ENCODE data around the gene KRIT1. TPM values are rescaled to one million over a fixed set of nuclear protein-coding genes. Genes with fewer than 3 reads are reported as not detected.
A peak's percentile ranks its signal among the peaks of the same experiment; 100 is the strongest.
"Not testable (repeated sequence)": the region's sequence is repeated elsewhere in the genome, so short reads cannot be mapped to it uniquely, and the experiment has no call there.

KRIT1 gene
- total RNA-seq, 1 donor from 2014 or later: 56.1 TPM

DNA sequence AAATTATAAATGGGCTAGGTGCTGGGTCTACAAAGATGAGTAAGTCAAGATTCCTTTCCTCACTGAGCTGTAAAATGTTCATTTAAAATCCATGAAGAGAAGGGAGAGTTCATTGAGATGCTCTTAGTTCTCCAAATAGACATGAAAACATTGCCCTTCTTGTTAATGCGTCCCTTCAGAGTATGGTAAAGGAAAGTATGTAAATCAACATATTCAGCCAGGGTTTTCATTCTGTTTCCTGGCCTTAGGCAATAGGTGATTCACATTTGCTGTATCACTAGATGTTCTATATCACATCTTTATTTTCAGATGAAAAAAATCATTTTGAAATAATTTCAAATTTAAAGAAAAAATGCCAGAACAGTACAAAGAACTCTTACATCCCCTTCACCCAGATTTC, 5.5 kb upstream of the KRIT1 start:
- no peak for DNase-seq (ENCODE audit: extremely low read depth, low read depth, low spot score)

DNA sequence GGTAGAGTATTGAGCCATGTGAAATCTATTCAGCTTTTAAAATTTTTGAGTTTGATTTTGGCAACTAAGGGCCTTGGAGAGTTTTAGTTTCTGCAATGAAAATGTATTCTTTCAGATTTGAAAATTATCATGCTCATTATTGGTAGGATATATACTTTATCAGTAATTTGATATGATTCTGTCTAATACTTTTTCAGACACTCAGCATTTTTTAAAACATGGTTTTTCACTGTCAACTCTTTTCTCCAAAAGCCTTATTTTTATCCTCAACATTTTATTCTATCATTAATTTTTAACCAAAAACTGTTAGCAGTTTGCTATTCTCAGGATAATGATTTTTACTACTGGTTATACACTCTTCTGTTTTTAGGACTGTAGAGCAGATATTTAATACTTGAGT, 4.9 kb upstream of the KRIT1 start:
- no peak for DNase-seq (ENCODE audit: extremely low read depth, low read depth, low spot score)

DNA sequence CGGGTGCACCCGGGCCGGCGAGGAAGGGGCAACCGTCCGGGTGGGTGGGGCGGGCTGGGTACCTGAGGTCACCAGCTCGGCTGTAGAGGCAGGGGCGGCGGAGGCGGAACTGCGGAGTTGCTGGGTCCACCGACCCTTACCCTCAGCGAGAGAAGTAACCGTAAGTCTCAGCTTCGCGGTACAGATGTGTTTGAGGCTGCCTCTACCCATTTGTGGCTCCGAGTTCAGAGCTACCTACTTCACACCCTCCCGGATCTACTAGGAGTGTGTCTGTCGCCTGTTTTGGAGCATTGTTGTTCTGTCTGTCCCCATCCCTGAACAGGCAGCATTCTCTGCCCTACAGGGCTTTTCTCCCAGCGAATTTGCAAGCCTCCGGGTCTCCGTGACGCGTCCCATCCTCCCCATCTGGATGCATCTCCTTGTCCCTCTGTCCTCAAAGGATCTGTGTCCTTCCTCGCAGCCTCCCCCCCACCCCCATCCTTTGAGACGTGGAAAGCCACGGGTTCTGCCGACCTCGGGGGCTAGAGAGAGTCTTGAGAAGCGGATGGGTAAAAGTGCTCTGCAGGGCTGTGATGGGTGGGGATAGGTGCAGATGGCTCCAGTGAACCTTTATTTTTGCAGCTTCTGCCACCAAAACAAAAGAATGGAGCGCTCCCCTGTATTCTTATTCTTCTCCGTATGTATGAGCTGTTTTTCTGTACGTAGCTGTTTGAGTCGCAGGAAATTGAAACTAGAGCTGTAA, 817 bp upstream of the KRIT1 start:
- DNase-seq (ENCODE audit: extremely low read depth, low read depth, low spot score): no peak

DNA sequence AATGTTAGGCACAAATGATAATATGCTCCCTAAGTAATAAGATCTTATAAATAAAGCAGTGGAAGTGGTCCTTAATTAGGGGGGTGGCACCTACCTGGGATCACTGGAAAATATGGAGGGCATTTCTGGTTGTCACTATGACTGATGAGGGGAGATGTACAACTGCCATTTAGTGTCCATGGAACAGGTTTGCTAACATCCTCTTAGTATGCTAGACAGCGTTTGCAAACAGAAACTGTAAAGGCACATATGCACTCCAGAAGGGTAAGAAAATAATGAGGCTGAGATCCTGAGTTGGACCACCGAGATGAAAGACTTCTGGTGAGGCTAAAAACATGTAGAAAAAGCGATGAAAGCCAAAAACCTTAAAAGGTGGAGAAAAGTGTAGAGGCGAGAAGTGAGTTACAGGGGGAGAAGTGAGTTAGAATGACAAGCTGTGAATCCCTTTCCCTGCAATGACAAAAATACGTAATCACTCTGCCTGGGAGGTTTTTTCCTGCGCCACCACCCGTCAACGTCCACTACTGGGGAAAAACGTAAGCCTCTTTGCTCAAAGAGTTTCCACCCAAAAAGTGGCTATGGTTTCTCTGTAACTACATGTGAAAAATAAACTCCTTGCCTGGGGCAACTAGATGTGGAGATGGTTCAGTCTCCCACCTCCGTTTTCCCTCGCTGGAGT, 767 bp downstream of the KRIT1 start:
- no peak for DNase-seq (ENCODE audit: extremely low read depth, low read depth, low spot score)

DNA sequence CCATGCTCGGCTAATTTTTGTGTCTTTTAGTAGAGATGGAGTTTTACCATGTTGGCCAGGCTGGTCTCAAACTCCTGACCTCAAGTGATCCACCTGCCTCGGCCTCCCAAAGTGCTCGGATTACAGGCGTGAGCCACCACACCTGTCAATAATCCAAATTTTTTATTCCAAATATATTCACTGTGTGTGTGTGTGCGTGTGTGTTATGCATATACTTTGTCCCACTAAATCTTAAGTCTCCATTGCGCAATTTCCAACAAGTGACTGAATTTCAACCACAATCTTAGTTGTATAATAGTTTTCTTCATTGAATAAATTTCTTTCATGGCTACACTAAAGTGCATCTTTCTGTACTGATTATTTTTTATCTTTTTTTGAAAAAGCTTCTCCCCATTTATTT, 2.7 kb downstream of the KRIT1 start:
- no peak for DNase-seq (ENCODE audit: extremely low read depth, low read depth, low spot score)

DNA sequence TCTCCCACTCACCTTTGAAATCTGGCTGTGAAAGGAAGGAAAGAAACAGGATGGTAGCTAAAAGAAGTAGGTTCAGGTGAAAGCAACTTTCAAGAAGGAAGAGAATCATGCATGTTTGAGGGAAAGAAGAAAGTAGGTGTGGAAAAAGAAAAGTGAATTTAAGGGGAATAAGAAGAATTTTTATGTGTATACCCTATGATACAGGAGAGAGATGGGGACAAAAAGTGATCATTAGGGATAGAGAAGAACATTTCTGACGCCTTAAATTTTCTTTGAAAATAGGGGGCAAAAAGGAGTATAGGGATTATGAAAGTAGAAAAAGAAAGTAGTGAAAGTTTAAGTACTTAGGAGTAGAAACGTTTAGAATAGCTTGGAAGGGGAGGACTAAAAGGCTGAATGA, 15.2 kb downstream of the KRIT1 start:
- no peak for DNase-seq (ENCODE audit: extremely low read depth, low read depth, low spot score)

DNA sequence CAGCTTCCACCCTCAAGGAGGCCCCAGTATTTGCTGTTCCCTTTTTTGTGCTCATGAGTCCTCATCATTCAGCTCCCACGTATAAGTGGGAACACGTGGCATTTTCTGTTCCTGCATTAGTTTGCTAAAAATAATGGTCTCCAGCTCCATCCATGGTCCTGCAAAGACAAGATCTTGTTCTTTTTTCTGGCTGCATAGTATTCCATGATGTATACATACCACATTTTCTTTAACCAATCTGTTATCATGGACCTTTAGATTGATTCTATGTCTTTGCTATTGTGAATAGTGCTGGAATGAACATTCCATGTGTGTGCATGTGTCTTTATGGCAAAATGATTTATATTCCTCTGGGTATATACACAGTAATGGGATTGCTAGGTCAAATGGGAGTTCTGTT, 17.0 kb downstream of the KRIT1 start:
- DNase-seq (ENCODE audit: extremely low read depth, low read depth, low spot score): no peak

DNA sequence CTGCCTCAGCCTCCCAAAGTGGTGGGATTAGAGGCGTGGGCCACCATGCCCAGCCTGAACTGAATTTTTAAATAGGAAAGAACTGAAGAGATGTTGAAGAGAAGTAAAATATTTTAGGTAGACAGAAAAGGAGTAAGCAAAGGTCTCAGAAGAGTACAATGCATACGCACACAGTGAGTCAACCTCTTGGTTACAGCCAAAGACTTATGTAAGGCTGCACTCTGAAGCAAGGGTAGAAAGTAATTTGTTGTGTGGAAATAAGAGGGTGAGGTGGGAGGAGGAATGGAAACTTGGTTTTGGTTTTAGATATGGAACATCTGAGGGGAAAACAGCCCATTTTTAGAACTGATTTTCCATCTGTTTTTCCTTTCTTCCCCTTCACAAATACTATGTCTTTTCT, 17.6 kb downstream of the KRIT1 start:
- no peak for DNase-seq (ENCODE audit: extremely low read depth, low read depth, low spot score)

DNA sequence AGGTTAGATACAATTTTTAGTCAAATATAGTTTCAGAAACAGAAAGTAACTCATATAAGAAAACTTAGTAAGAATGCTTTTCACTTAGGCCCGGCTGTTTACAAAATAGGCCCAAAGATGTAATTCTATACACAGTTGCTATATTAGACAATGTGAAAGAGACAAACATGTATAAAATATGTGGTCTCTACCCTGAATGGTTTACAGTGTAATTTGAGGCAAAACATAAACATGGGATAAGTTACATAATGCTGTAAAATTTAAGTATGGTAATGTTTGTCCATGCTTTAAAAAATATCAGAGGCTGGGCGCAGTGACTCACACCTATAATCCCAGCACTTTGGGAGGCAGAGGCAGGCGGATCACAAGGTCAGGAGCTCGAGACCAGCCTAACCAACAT, 18.7 kb downstream of the KRIT1 start:
- no peak for DNase-seq (ENCODE audit: extremely low read depth, low read depth, low spot score)

DNA sequence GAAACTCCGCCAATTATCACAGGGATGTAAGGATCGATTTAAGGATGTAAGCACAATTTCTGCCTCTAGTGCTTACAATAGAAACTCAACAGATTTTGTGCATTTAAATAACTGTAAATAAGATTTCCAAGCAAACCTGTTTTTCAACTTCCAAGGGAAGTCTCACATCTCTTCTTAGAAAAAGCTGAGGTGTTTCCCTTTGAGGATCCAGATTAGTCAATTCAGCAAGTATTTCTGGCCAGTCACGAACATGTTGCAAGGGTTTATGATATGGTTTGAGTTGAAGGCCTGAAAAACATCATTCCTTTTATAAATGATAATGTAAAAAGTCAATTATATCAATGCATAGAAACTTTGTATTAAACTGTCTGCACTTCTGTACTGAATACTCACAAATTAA, 23.9 kb downstream of the KRIT1 start:
- DNase-seq (ENCODE audit: extremely low read depth, low read depth, low spot score): no peak

DNA sequence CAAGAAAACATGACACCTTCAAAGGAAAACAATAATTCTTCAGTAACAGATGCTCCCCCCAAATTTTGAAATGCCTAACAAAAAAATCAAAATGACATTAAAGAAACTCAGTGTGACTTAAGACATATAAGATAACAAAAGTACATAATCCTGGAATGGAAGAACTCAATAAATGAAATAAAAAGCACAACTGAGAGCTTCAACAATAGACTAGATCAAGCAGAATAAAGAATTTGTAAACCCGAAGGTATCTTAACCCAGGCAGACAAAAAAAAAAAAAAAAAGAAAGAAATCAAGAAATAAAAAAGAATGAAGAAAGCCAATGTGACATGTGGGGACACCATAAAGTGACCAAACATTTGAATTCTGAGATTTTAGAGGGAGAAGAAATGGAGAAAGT, 39.0 kb downstream of the KRIT1 start:
- no peak for DNase-seq (ENCODE audit: extremely low read depth, low read depth, low spot score)

DNA sequence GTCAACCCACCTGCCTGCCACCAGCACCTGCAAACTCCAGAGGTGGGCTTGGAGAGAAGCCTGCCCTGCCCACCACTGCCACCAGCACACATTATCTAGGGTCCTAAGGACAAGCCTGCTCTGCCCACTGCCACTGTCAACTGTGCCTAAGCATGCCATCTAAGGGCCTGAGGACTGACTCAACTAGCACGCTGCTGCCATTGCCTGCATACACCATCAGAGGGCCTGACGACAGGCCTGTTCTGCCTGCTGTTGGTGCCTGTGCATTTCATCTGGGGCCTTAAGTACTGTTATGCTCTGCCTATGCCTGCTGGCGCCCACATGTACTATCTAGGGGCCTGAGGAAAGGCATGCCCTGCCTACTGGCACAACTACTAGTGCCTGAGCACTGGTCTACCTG, 39.7 kb downstream of the KRIT1 start:
- DNase-seq (ENCODE audit: extremely low read depth, low read depth, low spot score): no peak

DNA sequence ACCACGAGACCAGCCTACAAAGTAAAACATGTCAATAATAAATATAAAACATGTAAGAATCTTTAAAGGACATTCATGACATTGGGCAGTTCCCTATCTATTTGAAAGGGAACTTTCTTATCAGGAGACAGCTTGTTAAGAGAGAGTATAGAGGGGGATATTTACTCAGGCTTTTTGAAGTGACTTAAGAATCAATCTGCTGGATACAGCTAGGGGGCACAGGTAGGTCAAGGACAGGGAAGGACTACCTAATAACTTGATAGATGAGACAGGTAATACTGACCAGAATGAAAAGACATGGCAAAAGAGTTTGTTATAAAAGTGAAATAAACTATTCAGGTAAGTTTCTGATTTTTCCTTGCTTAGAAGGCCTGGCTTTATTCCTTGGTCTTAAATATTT, 44.9 kb downstream of the KRIT1 start:
- no peak for DNase-seq (ENCODE audit: extremely low read depth, low read depth, low spot score)

DNA sequence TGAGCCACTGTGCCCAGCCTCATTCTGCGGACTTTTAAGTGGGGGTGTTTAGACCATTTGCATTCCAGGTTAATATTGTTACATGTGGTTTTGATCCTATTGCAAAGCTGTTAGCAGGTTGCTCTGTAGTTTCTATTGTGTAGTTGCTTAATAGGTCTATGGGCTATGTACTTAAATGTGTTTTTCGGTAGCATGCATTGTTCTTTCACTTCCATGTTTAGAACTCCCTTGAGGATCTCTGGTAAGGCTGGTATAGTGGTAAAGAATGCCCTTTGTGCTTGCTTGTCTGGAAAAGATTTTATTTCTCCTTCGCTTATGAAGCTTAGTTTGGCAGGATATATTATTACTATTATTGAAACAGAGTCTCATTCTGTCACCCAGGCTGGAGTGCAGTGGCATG, 53.4 kb downstream of the KRIT1 start:
- DNase-seq (ENCODE audit: extremely low read depth, low read depth, low spot score): no peak

DNA sequence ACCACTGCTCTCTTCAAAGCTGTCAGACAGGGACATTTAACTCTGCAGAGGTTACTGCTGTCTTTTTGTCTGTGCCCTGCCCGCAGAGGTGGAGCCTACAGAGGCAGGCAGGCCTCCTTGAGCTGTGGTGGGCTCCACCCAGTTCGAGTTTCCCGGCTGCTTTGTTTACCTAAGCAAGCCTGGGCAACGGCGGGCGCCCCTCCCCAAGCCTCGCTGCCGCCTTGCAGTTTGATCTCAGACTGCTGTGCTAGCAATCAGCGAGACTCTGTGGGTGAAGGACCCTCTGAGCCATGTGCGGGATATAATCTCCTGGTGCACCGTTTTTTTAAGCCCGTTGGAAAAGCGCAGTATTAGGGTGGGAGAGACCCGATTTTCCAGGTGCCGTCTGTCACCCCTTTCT, 56.5 kb downstream of the KRIT1 start:
- DNase-seq (ENCODE audit: extremely low read depth, low read depth, low spot score): not testable (repeated sequence)

DNA sequence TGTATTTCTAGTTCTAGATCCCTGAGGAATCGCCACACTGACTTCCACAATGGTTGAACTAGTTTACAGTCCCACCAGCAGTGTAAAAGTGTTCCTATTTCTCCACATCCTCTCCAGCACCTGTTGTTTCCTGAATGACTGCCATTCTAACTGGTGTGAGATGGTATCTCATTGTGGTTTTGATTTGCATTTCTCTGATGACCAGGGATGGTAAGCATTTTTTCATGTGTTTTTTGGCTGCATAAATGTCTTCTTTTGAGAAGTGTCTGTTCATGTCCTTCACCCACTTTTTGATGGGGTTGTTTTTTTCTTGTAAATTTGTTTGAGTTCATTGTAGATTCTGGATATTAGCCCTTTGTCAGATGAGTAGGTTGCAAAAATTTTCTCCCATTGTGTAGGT, 61.4 kb downstream of the KRIT1 start:
- not testable (repeated sequence) for DNase-seq (ENCODE audit: extremely low read depth, low read depth, low spot score)

DNA sequence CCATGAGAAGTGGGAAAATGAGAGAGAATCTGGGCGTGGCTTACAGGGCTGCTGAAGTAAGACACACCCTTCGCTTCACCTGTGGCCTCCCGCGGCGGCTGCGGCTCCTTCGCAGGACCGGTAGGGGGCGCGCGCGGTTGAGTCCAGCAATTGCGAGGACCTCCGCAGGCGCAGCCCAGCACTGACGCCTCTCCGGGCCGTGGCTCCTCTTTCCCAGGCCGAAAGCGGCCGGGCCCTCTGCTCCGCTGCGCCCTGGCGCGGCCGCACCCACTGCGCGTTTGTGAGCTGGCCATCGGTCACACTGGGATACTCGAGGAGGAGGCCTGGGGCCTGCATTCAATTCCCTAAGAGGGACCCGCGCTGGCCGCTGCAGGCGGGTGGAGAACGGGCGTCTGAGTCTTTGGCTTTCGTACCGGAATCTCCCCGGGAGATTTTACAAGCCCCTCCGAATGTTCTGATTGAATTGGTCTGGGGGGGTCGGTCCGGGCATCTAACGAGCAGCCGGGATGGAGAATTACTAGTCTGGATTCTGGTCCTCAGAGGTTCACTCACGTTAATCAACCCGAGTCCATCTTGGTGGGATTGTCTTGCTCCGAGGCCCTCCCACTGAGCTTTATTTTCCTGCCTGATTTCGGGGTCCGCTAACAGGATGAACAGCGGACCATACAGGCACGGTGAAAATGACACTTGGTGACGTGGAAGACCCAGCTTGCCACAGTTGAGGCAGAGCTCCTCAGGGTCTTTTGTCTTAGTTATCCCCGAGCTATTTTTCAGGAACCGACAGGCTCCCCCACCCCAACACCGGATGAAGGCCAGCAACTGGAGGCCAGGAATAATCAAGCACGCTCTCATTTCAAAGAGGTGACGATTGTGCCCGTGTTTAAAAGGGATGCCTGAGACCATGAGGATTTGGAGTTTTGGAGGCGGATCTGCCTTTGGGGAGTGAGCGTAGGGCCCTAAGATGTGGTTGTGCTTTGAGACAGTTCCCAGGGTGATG, 66.5 kb downstream of the KRIT1 start, which contains the start of gene LRRD1:
LRRD1 (minus strand) TSS at position 215 of the 997 bp plus-strand sequence. CDS start 13,940 bp downstream, outside the sequence.
- peak; percentile 12 for DNase-seq (ENCODE audit: extremely low read depth, low read depth, low spot score)

DNA sequence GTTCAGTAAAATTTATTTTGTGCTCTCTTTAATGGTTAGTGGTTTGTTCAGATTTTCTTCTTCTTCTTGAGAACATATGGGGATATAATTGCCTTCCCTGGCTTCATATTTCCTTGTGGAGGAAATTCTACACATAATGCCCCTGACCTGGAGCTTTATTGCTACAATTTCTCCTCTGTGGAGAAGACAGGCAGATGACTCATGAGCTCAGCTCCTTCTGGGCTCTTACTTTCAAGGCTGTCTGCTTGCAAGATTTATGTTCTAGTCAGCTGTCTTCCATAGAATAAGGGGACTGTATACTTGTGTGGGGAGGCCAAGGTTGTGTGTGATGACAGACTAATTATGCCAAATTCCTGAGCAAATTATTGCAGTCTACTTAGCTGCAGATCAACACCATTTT, 68.4 kb downstream of the KRIT1 start:
- no peak for DNase-seq (ENCODE audit: extremely low read depth, low read depth, low spot score)

DNA sequence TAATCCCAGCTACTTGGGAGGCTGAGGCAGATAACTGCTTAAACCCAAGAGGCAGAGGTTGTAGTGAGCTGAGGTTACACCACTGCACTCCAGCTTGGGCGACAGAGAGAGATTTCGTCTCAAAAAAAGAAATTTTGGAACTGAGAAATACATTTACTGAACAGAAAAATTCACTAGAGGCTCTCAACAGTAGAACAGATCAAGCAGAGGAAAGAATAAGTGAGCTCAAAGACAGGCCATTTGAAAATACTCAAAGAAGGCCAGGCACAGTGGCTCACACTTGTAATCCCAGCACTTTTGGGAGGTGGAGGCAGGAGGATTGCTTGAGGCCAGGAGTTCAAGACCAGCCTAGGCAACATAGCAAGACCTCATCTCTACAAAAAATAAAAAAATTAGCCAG, 76.2 kb downstream of the KRIT1 start:
- not testable (repeated sequence) for DNase-seq (ENCODE audit: extremely low read depth, low read depth, low spot score)

DNA sequence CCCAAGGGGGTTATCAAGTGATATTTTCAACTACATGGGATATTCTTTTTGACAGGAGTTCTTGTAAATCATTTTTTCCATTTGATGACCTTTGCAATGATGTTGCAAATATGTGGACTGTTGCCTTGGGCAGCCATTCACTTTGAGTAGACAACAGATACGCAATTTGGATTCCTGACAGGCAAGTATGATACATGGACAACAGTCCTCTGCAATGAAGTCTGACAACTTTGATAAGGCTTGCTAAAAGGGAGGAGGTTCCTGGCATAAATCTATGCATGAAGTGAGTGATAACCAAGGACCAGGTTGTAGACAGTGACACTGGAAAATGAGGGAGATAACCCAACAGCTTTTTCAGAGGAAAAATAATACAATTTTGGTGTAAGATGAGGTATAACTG, 84.4 kb downstream of the KRIT1 start:
- DNase-seq (ENCODE audit: extremely low read depth, low read depth, low spot score): no peak

All from glomerular endothelial cell (primary cell).